ENCODE measurements around the gene BUB1B. TPM values are rescaled to one million over a fixed set of nuclear protein-coding genes. Genes with fewer than 3 reads are reported as not detected.
"Not testable (repeated sequence)": the region's sequence is repeated elsewhere in the genome, so short reads cannot be mapped to it uniquely, and the experiment has no call there.

BUB1B gene
- total RNA-seq, 6 experiments from 2014 or later = 11.5 to 38.1 (median 29.6) TPM

DNA sequence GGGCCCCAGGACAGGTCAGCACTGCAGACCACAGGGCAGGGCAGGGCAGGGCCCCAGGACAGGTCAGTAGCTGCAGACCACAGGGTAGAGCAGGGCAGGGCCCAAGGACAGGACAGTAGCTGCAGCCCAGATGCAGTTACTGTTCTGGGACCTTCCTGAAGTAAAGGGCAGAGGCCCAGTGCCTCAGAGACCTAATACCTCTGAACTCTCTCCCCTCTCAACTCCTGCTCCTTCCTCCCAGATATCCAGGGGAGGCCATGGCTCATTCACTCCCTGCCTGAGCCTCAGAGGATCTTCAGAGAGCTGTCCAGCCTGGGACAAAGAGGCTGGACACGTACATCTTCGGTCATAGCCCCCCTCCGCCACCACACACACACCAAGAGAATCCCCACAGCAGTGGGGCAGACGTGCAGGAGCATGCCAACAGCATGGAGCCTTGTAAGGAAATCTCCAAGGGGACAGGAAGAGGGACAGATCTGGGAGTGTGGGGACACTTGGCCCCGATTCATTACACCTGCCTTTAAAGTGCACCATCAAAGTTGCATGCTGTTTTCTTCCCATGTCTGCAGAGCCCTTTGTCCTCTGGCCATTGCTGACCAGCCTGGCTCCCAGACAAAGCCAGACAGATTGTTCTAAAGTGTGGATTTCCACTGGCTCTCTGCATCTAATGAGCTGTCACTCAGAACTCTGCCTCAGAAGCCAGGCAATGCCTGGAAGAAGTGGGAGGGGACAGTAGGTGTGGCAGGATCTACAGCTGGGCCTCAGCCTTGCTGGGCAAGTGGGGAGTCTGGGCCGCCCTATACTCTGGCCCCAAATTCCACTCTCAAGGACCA, 24.2 kb upstream of the BUB1B start:
- DNase-seq = no peak
- peaks cover 3% of the 10 kb centered on the region for H3K27me3 Mint-ChIP-seq (ENCODE audit: insufficient read depth)
- H3K27ac Mint-ChIP-seq = no peak overlapping the region
- TF ChIP-seq, protein P1, sequence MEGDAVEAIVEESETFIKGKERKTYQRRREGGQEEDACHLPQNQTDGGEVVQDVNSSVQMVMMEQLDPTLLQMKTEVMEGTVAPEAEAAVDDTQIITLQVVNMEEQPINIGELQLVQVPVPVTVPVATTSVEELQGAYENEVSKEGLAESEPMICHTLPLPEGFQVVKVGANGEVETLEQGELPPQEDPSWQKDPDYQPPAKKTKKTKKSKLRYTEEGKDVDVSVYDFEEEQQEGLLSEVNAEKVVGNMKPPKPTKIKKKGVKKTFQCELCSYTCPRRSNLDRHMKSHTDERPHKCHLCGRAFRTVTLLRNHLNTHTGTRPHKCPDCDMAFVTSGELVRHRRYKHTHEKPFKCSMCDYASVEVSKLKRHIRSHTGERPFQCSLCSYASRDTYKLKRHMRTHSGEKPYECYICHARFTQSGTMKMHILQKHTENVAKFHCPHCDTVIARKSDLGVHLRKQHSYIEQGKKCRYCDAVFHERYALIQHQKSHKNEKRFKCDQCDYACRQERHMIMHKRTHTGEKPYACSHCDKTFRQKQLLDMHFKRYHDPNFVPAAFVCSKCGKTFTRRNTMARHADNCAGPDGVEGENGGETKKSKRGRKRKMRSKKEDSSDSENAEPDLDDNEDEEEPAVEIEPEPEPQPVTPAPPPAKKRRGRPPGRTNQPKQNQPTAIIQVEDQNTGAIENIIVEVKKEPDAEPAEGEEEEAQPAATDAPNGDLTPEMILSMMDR (IDR thresholded peaks at IDR 0.05) = no peak
- H3K4me3 Mint-ChIP-seq = no peak overlapping the region
- H3K4me1 Mint-ChIP-seq (ENCODE audit: low read depth) = no peaks in the 10 kb centered on the region
- no peaks in the 10 kb centered on the region for H3K9me3 Mint-ChIP-seq
- no peaks in the 10 kb centered on the region for H3K36me3 Mint-ChIP-seq (ENCODE audit: low read depth)

DNA sequence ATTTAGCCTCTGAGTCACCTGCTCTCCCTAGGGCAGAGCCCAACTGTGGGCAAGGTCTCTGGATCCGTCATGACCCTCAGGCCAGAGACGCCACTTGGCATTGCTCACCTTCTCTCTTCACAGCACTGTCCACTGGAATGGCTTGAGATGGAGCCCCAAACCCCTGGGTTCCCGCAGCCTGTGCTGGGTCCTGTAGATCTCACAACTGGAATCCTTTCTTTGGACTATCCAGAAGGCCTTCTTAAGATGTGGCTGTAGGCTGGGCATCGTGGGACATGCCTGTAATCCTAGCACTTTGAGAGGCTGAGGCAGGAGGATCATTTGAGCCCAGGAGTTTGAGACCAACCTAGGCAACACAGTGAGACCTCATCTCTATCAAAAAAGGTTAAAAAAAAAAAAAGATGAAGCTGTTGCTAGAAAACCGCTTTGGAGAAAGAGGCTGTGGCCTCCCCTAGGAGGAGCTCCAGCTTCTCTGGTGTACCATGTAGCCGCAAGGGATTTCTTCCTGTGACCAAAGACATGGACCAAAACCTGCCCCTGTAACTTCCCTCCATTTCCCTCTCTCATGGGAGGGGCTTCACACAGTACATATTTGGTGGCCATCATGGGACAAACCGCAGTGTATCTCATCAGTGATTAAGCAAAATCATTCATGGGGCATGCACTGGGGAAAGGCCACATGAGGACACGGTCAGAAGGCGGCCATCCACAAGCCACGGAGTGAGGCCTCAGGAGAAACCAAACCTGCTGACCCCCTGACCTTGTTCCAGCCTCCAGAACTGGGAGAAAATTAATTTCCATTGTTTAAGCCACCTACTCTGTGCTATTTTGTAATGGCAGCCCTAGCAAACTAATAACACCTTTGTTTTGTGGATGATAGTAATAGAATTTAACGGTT, 23.3 kb upstream of the BUB1B start:
- no peak for DNase-seq
- no peaks in the 10 kb centered on the region for H3K9me3 Mint-ChIP-seq
- TF ChIP-seq, protein P1 (IDR thresholded peaks at IDR 0.05) = no peak
- H3K36me3 Mint-ChIP-seq (ENCODE audit: low read depth) = no peaks in the 10 kb centered on the region
- no peak overlapping the region for H3K4me3 Mint-ChIP-seq
- H3K27me3 Mint-ChIP-seq (ENCODE audit: insufficient read depth) = peaks cover 7% of the 10 kb centered on the region
- H3K4me1 Mint-ChIP-seq (ENCODE audit: low read depth) = no peaks in the 10 kb centered on the region
- H3K27ac Mint-ChIP-seq = no peak overlapping the region

DNA sequence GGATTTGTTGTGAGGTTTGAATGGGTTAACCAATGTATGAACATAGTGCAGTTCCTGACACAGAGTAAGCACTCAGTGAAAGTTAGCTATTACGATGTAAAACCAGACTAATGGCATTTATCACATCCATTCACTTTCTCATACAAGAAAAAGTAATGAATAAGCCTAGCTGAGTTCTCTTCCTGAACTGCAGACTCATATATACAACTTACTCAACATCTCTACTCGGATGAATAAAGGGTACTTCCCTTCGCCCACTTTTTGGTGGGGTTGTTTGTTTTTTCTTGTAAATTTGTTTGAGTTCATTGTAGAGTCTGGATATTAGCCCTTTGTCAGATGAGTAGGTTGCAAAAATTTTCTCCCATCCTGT, 22.7 kb upstream of the BUB1B start:
- not testable (repeated sequence) for H3K4me3 Mint-ChIP-seq; DNase-seq; H3K9me3 Mint-ChIP-seq; H3K27ac Mint-ChIP-seq; H3K27me3 Mint-ChIP-seq (ENCODE audit: insufficient read depth); H3K4me1 Mint-ChIP-seq (ENCODE audit: low read depth); H3K36me3 Mint-ChIP-seq (ENCODE audit: low read depth)

DNA sequence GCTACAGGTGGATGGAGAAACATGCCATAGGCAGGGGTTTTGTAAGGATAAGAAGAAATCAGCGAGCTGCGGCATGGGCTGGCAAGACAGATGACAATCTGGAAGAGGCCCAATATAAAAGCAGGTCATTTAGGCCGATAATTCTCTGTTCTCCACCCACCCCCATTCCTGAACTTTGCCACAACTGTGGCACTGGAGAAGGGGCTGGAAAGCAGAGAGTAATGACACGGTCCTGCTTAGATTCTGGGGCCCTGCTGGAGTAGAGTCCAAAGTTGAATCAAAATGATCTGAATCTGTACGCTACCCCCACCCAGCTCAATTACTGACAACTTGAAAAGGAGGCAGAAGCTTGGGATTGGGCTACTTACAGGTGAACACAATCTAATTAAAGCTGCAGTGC, 18.4 kb upstream of the BUB1B start:
- H3K27me3 Mint-ChIP-seq (ENCODE audit: insufficient read depth) = peaks cover 16% of the 10 kb centered on the region
- H3K4me3 Mint-ChIP-seq = no peak overlapping the region
- no peaks in the 10 kb centered on the region for H3K36me3 Mint-ChIP-seq (ENCODE audit: low read depth)
- H3K4me1 Mint-ChIP-seq (ENCODE audit: low read depth) = peaks cover 13% of the 10 kb centered on the region
- DNase-seq = no peak
- no peaks in the 10 kb centered on the region for H3K9me3 Mint-ChIP-seq
- TF ChIP-seq, protein P1 (IDR thresholded peaks at IDR 0.05) = no peak
- H3K27ac Mint-ChIP-seq = no peak overlapping the region

DNA sequence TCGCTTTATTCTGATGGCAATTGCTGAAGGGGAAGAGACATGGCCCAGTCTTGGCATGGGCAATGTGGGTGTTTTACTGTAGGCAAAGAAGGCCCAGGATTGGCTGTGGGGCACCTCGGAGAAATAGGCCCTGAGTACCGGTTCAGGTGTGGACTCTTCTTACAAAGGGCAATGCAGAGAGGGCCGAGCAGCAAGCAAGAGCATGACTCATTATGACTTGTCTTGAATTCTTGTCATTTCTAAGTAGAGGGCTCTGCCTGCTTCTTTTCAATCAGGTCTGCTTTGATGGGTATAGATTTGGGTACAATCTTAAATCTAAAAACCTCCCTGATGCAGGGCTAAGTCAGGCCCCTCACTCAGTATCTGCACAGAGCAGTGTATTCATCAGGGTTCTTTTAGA, 14.8 kb upstream of the BUB1B start:
- peak; percentile 3 for DNase-seq
- no peak overlapping the region for H3K4me3 Mint-ChIP-seq
- H3K4me1 Mint-ChIP-seq (ENCODE audit: low read depth) = peaks cover 24% of the 10 kb centered on the region
- H3K9me3 Mint-ChIP-seq = no peaks in the 10 kb centered on the region
- H3K27me3 Mint-ChIP-seq (ENCODE audit: insufficient read depth) = peaks cover 22% of the 10 kb centered on the region
- TF ChIP-seq, protein P1 (IDR thresholded peaks at IDR 0.05) = no peak
- no peak overlapping the region for H3K27ac Mint-ChIP-seq
- no peaks in the 10 kb centered on the region; the same call in 1 of the 2 replicates for H3K36me3 Mint-ChIP-seq (ENCODE audit: low read depth)

DNA sequence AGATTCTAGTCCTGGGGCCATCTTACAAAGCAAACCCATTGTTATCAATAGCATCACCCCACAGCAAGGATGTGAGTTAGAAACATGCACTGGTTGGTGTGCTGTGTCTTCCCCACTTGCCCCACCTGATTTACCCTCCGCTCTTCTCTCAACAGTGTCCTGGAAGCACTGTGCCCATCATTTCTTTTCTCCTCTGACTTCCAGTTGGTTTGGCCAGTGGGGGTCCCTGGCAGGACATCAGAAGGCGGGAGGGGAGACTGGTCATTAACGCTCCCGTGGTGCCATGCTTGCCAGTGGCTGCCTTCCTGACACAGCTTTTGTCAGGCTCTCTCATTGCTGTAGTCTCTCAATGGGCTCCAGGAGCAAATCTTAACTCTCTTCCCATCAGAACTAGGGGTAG, 11.5 kb upstream of the BUB1B start:
- H3K4me3 Mint-ChIP-seq = no peak overlapping the region

More for the DNA sequence above, 11.5 kb upstream of the BUB1B start:
- Mint-ChIP-seq H3K27me3 (ENCODE audit: insufficient read depth) (peaks cover 10% of the 10 kb centered on the region), H3K9me3 (no peaks in the 10 kb centered on the region), H3K4me1 (ENCODE audit: low read depth) (peaks cover 24% of the 10 kb centered on the region), H3K27ac (no peak overlapping the region), H3K36me3 (ENCODE audit: low read depth) (no peaks in the 10 kb centered on the region; the same call in 1 of the 2 replicates)
- DNase-seq = no peak
- TF ChIP-seq, protein P1 (IDR thresholded peaks at IDR 0.05) = no peak
